Fibroblast of skin of right quadriceps (primary cell): Measurements from ENCODE around the gene CLTB.
"Not testable (repeated sequence)": the region's sequence is repeated elsewhere in the genome, so short reads cannot be mapped to it uniquely, and the experiment has no call there.

Experiments
- DNase-seq: peaks from one replicate; pipeline ENCODE4 v3.0.0-alpha.2; 2013

CLTB gene

GRCh38 chr5:176426876-176427275, 10.5 kb upstream of the CLTB start:
- no peak for DNase-seq

- DNase-seq: no peak
Measured at GRCh38 chr5:176425791-176426190, 9.5 kb upstream of the CLTB start.

GRCh38 chr5:176425138-176425537, 8.8 kb upstream of the CLTB start:
- peak; percentile 12 for DNase-seq

GRCh38 chr5:176424181-176424580, 7.8 kb upstream of the CLTB start:
- DNase-seq: no peak

GRCh38 chr5:176420972-176421544, 4.7 kb upstream of the CLTB start:
- no peak for DNase-seq

- no peak for DNase-seq
Measured at GRCh38 chr5:176420086-176420485, 3.7 kb upstream of the CLTB start.

- no peak for DNase-seq
Measured at GRCh38 chr5:176418251-176418650, 1.9 kb upstream of the CLTB start.

GRCh38 chr5:176416965-176417364, 626 bp upstream of the CLTB start:
- DNase-seq: no peak

- no peak for DNase-seq
Measured at GRCh38 chr5:176415240-176415951, 943 bp downstream of the CLTB start.

GRCh38 chr5:176414704-176415103, 1.6 kb downstream of the CLTB start:
- DNase-seq: no peak

- no peak for DNase-seq
Measured at GRCh38 chr5:176413709-176414191, 2.6 kb downstream of the CLTB start.

- no peak for DNase-seq
Measured at GRCh38 chr5:176413255-176413565, 3.1 kb downstream of the CLTB start.

- no peak for DNase-seq
Measured at GRCh38 chr5:176412517-176413254, 3.7 kb downstream of the CLTB start.

GRCh38 chr5:176410486-176411180, 5.7 kb downstream of the CLTB start:
- no peak for DNase-seq

GRCh38 chr5:176409765-176410164, 6.6 kb downstream of the CLTB start:
- no peak for DNase-seq

GRCh38 chr5:176408590-176408989, 7.7 kb downstream of the CLTB start:
- no peak for DNase-seq

GRCh38 chr5:176408252-176408573, 8.1 kb downstream of the CLTB start:
- DNase-seq: not testable (repeated sequence)

GRCh38 chr5:176407456-176408251, 8.7 kb downstream of the CLTB start:
- DNase-seq: no peak

- no peak for DNase-seq
Measured at GRCh38 chr5:176406436-176407052, 9.8 kb downstream of the CLTB start.

GRCh38 chr5:176405656-176406435, 10.5 kb downstream of the CLTB start:
- no peak for DNase-seq
